ENCODE measurements around the gene EMSY.
"Not testable (repeated sequence)": the region's sequence is repeated elsewhere in the genome, so short reads cannot be mapped to it uniquely, and the experiment has no call there.

Gene EMSY

GRCh38 chr11:76589964-76590950 is 145.4 kb downstream of the EMSY start:
- no peak overlapping the region for H3K4me3 ChIP-seq (ENCODE audit: control insufficient read depth, low read depth, low read length)
- TF ChIP-seq, protein P1, sequence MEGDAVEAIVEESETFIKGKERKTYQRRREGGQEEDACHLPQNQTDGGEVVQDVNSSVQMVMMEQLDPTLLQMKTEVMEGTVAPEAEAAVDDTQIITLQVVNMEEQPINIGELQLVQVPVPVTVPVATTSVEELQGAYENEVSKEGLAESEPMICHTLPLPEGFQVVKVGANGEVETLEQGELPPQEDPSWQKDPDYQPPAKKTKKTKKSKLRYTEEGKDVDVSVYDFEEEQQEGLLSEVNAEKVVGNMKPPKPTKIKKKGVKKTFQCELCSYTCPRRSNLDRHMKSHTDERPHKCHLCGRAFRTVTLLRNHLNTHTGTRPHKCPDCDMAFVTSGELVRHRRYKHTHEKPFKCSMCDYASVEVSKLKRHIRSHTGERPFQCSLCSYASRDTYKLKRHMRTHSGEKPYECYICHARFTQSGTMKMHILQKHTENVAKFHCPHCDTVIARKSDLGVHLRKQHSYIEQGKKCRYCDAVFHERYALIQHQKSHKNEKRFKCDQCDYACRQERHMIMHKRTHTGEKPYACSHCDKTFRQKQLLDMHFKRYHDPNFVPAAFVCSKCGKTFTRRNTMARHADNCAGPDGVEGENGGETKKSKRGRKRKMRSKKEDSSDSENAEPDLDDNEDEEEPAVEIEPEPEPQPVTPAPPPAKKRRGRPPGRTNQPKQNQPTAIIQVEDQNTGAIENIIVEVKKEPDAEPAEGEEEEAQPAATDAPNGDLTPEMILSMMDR (conservative IDR thresholded peaks at IDR 0.05; ENCODE audit: control insufficient read depth, insufficient read depth, low read depth, low read length), result no peak
- DNase-seq (ENCODE audit: low read depth), result no peak

GRCh38 chr11:76591416-76591815 is 146.6 kb downstream of the EMSY start:
- TF ChIP-seq, protein P1 (conservative IDR thresholded peaks at IDR 0.05; ENCODE audit: control insufficient read depth, insufficient read depth, low read depth, low read length), result no peak
- no peak for DNase-seq (ENCODE audit: low read depth)
- H3K4me3 ChIP-seq (ENCODE audit: control insufficient read depth, low read depth, low read length), result no peak overlapping the region

- no peak for DNase-seq (ENCODE audit: low read depth)
- H3K4me3 ChIP-seq (ENCODE audit: control insufficient read depth, low read depth, low read length), result no peak overlapping the region
- TF ChIP-seq, protein P1 (conservative IDR thresholded peaks at IDR 0.05; ENCODE audit: control insufficient read depth, insufficient read depth, low read depth, low read length), result no peak
Measured at GRCh38 chr11:76592025-76592914, 147.5 kb downstream of the EMSY start.

DNA sequence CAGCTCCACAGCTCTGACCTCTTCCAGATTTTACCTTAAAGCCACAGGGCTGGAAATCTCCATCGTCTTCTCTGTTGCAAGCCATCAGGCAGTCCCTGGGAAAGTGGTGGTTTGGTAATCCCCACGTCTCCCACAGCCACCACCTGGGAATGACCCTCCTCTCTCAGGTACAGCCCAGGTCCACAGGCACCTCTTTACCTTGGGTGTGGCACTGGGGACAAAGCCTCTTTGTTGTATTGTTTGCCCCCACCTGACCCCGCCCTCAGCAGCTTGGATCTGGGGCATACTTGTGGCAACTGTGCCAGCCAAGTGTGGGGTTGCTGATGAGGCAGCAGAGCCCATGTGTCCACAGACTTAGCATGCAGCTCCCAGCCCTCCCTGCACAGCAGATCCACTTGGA is 148.1 kb downstream of the EMSY start:
- TF ChIP-seq, protein P1 (conservative IDR thresholded peaks at IDR 0.05; ENCODE audit: control insufficient read depth, insufficient read depth, low read depth, low read length), result no peak
- no peak overlapping the region for H3K4me3 ChIP-seq (ENCODE audit: control insufficient read depth, low read depth, low read length)
- DNase-seq (ENCODE audit: low read depth), result no peak

GRCh38 chr11:76595091-76595490 is 150.3 kb downstream of the EMSY start:
- H3K4me3 ChIP-seq (ENCODE audit: control insufficient read depth, low read depth, low read length); DNase-seq (ENCODE audit: low read depth): not testable (repeated sequence)

GRCh38 chr11:76596652-76597051 is 151.8 kb downstream of the EMSY start:
- TF ChIP-seq, protein P1 (conservative IDR thresholded peaks at IDR 0.05; ENCODE audit: control insufficient read depth, insufficient read depth, low read depth, low read length), result no peak
- no peak for DNase-seq (ENCODE audit: low read depth)
- H3K4me3 ChIP-seq (ENCODE audit: control insufficient read depth, low read depth, low read length), result no peak overlapping the region

All from fibroblast of mammary gland (primary cell).